Activated CD4-positive, alpha-beta memory T cell treated with anti-CD3 and anti-CD28 coated beads, Interleukin-2, amount 10 ng/mL, durations not matched to agents 7 days and 5 days (primary cell): ENCODE results near the gene MFN2. TPM values are rescaled to one million over a fixed set of nuclear protein-coding genes. Genes with fewer than 3 reads are reported as not detected.
"Not testable (repeated sequence)": the region's sequence is repeated elsewhere in the genome, so short reads cannot be mapped to it uniquely, and the experiment has no call there.

Experiments used
- CTCF ChIA-PET: fragments of 350-600 bp; sonication (Branson Sonifier 250); formaldehyde crosslinking; loops from one replicate; lab custom pipeline; 2021; ENCODE audit warnings: antibody characterized with exemption, inconsistent platforms; lab: Charles Lee
- POLR2A ChIA-PET: fragments of 350-600 bp; sonication (Branson Sonifier 250); formaldehyde crosslinking; loops from one replicate; lab custom pipeline; 2021; ENCODE audit warnings: antibody characterized with exemption; lab: Charles Lee
- DNase-seq: peaks from one replicate; pipeline ENCODE4 v3.0.0-alpha.2; 2020
- H3K27ac Mint-ChIP-seq: one replicate; pipeline ENCODE4 v1.8.0; 2021; ENCODE audit warnings: mild to moderate bottlenecking, mixed read lengths
- H3K27me3 Mint-ChIP-seq: one replicate; pipeline ENCODE4 v1.8.0; 2021; ENCODE audit warnings: mixed read lengths
- H3K36me3 Mint-ChIP-seq: one replicate; pipeline ENCODE4 v1.8.0; 2021; ENCODE audit warnings: low read depth, mixed read lengths
- H3K4me1 Mint-ChIP-seq: one replicate; pipeline ENCODE4 v1.8.0; 2021; ENCODE audit warnings: mixed read lengths
- H3K4me3 Mint-ChIP-seq: one replicate; pipeline ENCODE4 v1.8.0; 2021; ENCODE audit warnings: mild to moderate bottlenecking, mixed read lengths
- H3K9me3 Mint-ChIP-seq: one replicate; pipeline ENCODE4 v1.8.0; 2021; ENCODE audit warnings: mixed read lengths
- total RNA-seq, 2 experiments: library from RNA; stranded (reverse); gene quantifications; one replicate each; pipeline ENCODE4 v1.2.3, GENCODE V29; 2021

MFN2 gene
- total RNA-seq, 2 experiments from 2014 or later, result 51.4 to 52.1 TPM

DNA sequence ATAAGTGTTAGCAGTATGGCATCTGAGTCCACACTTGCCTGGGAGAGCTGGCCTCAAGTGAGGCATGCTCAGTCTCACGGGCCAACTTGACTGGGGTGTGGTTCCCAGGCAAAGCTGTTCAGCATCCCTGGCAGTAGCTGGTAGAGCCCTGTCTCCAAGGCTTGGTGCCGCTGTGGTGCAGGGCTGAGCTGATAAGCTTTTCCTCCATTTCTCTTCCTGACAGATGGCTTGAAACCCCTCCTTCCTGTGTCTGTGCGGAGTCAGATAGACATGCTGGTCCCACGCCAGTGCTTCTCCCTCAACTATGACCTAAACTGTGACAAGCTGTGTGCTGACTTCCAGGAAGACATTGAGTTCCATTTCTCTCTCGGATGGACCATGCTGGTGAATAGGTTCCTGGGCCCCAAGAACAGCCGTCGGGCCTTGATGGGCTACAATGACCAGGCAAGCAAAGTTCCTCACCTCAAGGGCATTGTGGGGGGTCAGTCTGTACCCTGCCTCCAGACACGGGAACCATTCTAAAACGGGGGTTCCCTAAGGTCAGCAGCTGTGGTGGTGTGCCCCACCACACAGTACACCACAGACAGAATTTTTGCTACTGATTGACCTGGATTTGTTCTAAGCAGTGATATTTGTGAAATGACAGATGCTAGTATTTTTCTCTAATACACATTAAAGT is 25.4 kb downstream of the MFN2 start:
- no peak for DNase-seq
- H3K36me3 Mint-ChIP-seq, result peaks cover 86% of the 10 kb centered on the region
- H3K27me3 Mint-ChIP-seq, result no peaks in the 10 kb centered on the region
- H3K9me3 Mint-ChIP-seq, result no peaks in the 10 kb centered on the region
- no peak overlapping the region for H3K4me3 Mint-ChIP-seq
- peaks cover 33% of the 10 kb centered on the region for H3K4me1 Mint-ChIP-seq
- POLR2A ChIA-PET, result interaction anchor here (1.0 to 3.8 kb wide), 4 partner anchors 13 to 97 kb away, joined by 3 to 30 read pairs (median 4); no protein-coding TSS in a partner anchor
- CTCF ChIA-PET, result interaction anchor here (1.1 kb wide), 1 partner anchor 27 kb away, joined by 3 read pairs; no protein-coding TSS in a partner anchor
- H3K27ac Mint-ChIP-seq, result peak overlapping the region; percentile 52

DNA sequence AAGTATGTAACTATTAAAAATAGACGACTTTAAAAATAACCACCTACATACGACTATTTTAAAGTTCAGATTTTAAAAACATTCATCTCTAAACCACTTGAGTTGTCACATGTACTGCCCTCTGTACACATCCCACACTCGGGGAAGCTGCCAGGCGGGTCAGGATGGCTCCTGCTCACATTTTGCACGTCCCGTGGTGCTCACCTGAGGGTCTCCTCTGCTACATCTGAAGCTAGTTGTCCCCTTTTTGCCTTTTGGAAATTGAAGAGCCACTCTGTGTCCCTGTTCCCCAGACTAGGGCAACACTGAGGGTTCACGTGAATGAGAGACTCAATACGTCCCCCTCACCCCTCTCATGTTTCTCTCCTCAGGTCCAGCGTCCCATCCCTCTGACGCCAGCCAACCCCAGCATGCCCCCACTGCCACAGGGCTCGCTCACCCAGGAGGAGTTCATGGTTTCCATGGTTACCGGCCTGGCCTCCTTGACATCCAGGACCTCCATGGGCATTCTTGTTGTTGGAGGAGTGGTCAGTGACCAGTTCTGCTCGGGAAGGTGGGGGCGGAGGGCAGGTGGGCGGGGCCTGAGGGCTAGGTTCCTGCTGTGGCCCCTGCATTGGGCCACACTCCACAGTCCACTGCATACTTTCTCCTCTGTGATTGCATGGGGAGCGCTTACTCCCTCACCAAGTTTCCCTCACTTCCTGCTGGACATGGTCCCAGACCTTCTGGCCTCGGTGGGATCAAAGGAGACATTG is 26.1 kb downstream of the MFN2 start:
- Mint-ChIP-seq H3K4me3 (no peak overlapping the region), H3K9me3 (no peaks in the 10 kb centered on the region), H3K4me1 (peaks cover 35% of the 10 kb centered on the region), H3K27ac (no peak overlapping the region), H3K27me3 (no peaks in the 10 kb centered on the region), H3K36me3 (peaks cover 92% of the 10 kb centered on the region)
- ChIA-PET POLR2A (interaction anchor here (1.0 to 3.8 kb wide), 3 partner anchors 12 to 98 kb away, joined by 3 to 30 read pairs (median 4); no protein-coding TSS in a partner anchor), CTCF (interaction anchor here (0.6 kb wide), 1 partner anchor 140 kb away, joined by 4 read pairs; no protein-coding TSS in a partner anchor)
- DNase-seq, result no peak

DNA sequence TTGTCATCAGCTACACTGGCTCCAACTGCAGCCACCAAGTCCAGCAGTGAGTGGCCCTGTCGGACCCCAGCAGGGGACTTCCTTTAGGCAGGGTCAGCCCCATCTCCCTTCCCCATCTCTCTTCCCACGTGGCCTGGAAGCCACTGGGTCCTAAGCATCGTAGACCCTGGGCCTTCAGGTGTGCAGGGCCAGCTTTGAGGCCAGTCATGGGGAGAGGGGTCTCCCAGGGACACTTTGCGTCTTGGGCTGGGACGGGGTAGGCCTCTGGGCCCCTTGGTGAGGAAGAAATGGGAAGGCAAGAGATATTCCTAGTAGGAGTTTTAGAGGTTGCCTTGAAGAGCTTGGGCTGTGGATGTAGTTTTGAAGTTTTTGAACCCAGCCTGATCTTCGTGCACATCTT is 27.0 kb downstream of the MFN2 start:
- H3K9me3 Mint-ChIP-seq, result no peaks in the 10 kb centered on the region
- CTCF ChIA-PET, result no interaction called here
- H3K27ac Mint-ChIP-seq, result no peak overlapping the region
- no peaks in the 10 kb centered on the region for H3K27me3 Mint-ChIP-seq
- POLR2A ChIA-PET, result interaction anchor here (0.9 kb wide), 1 partner anchor 99 kb away, joined by 3 read pairs; no protein-coding TSS in a partner anchor
- DNase-seq, result no peak
- peaks cover 38% of the 10 kb centered on the region for H3K4me1 Mint-ChIP-seq
- no peak overlapping the region for H3K4me3 Mint-ChIP-seq
- peaks cover 92% of the 10 kb centered on the region for H3K36me3 Mint-ChIP-seq

DNA sequence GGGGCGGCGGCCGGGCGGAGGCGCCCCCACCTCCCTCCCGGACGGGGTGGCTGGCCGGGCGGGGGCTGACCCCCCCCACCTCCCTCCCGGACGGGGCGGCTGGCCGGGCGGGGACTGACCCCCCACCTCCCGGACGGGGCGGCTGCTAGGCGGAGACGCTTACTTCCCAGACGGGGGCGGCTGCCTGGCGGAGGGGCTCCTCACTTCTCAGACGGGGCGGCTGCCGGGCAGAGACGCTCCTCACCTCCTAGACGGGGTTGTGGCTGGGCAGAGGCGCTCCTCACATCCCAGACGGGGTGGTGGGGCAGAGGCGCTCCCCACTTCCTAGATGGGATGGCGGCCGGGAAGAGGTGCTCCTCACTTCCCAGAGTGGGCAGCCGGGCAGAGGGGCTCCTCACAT is 28.1 kb downstream of the MFN2 start:
- POLR2A ChIA-PET, H3K27ac Mint-ChIP-seq, DNase-seq, CTCF ChIA-PET, H3K27me3 Mint-ChIP-seq, H3K4me3 Mint-ChIP-seq, H3K9me3 Mint-ChIP-seq: not testable (repeated sequence)
- Mint-ChIP-seq H3K4me1 (peaks cover 48% of the 10 kb centered on the region), H3K36me3 (peaks cover 92% of the 10 kb centered on the region)

DNA sequence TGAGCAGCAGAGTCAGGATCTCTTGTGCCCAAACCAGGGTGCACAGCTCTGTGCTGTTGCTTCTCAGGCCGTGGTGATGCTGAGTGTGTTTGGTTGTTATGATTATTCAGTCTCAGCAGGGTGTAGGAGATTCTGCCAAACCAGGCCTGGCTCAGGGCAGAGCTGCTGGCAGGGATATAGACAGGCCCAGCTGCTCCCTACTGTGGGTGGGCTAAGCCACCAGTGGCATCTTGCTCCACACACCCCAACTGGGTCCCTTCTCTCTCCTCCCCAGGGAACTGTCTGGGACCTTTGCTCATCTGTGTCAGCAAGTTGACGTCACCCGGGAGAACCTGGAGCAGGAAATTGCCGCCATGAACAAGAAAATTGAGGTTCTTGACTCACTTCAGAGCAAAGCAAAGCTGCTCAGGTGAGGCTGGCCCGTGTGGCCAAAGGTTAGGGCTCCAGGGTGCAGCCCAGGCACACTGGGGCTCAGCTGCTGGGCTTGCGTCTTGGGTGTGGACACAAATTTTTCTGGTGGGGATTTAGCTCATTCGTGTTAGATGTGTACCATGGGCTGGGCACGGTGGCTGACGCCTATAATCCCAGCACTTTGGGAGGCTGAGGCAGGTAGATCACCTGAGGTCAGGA is 29.2 kb downstream of the MFN2 start:
- Mint-ChIP-seq H3K4me3 (no peak overlapping the region), H3K9me3 (no peaks in the 10 kb centered on the region), H3K27me3 (no peaks in the 10 kb centered on the region), H3K36me3 (peaks cover 87% of the 10 kb centered on the region), H3K4me1 (peaks cover 55% of the 10 kb centered on the region), H3K27ac (no peak overlapping the region)
- POLR2A ChIA-PET, result interaction anchor here (1.8 to 6.5 kb wide), 2 partner anchors 9 to 101 kb away, joined by 4 to 66 read pairs; no protein-coding TSS in a partner anchor
- CTCF ChIA-PET, result interaction anchor here (0.6 to 1.9 kb wide), 2 partner anchors 9 to 263 kb away, joined by 3 to 6 read pairs; partner anchors contain the start of gene MIIP
- no peak for DNase-seq

DNA sequence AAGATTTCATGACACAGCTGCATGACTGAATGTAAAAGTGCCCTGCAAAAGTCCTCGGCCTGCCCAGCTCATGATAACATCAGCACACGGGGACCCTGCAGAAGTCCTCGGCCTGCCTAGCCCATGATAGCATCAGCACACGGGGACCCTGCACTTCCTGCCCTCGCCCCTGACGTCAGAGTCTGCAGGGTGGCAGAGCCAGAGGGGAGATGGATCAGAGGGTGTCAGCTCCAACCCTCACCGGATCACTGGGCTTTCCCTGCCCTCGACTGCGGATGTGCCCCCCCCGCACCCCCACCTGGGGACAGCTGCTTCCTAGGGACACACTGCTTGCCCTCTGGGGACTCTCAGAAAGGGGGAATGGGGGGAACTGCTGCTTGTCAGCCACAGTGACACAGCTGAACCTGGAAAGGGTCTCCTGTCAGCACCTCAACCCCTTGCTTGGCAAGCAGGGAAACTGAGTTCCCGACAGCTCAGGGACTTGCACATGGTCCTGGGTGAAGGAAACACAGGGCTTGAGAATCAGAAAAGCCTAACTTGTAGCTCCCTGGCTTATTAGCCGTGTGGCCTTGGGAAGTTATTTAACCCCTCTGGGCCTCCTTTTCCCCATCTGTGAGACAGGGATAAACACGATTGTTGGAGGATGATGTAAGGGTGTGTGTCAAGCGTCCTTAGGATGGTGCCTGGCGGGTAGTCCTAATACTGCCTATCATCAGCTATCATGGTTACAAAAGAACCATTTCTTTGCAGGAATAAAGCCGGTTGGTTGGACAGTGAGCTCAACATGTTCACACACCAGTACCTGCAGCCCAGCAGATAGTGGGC is 30.7 kb downstream of the MFN2 start:
- peaks cover 75% of the 10 kb centered on the region for H3K36me3 Mint-ChIP-seq

DNA sequence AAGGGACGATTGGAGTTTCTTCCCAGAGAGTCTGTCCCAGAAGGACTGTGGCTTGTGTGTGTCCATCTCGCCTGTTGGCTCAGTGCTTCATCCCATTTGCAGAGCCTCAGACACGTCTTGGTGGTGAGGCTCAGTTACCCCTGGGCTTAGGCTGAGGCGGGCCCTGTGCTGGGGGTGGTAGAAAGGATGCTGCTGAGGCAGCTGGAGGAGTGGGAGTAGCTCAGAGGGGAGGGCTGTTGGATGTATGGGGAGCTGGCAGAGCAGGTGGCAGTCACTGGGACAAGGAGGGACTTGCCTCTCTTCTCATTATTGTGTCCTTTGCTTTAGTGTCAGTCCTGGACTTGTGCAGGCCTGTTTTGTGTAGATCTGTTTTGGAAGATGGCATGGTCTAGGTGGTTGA is 31.8 kb downstream of the MFN2 start:
- H3K4me1 Mint-ChIP-seq, result peaks cover 57% of the 10 kb centered on the region
- H3K9me3 Mint-ChIP-seq, result no peaks in the 10 kb centered on the region
- H3K4me3 Mint-ChIP-seq, result no peak overlapping the region
- ChIA-PET CTCF (interaction anchor here (1.4 kb wide), 1 partner anchor 13 kb away, joined by 3 read pairs; no protein-coding TSS in a partner anchor), POLR2A (interaction anchor here (0.6 to 6.5 kb wide), 2 partner anchors 52 to 103 kb away, joined by 3 to 66 read pairs; no protein-coding TSS in a partner anchor)
- H3K36me3 Mint-ChIP-seq, result peaks cover 68% of the 10 kb centered on the region
- H3K27me3 Mint-ChIP-seq, result no peaks in the 10 kb centered on the region
- no peak for DNase-seq
- peak overlapping the region; percentile 95 for H3K27ac Mint-ChIP-seq

More for the DNA sequence above, 30.7 kb downstream of the MFN2 start:
- CTCF ChIA-PET, result interaction anchor here (1.4 to 1.9 kb wide), 2 partner anchors 8 to 12 kb away, joined by 3 to 6 read pairs; partner anchors contain the start of gene MIIP
- H3K4me3 Mint-ChIP-seq, result no peak overlapping the region
- no peaks in the 10 kb centered on the region for H3K27me3 Mint-ChIP-seq
- H3K4me1 Mint-ChIP-seq, result peaks cover 52% of the 10 kb centered on the region
- no peaks in the 10 kb centered on the region for H3K9me3 Mint-ChIP-seq
- POLR2A ChIA-PET, result interaction anchor here (0.8 to 6.5 kb wide), 4 partner anchors 8 to 102 kb away, joined by 3 to 66 read pairs (median 4); partner anchors contain the start of gene MFN2
- peak overlapping the region; percentile 95 for H3K27ac Mint-ChIP-seq
- no peak for DNase-seq

DNA sequence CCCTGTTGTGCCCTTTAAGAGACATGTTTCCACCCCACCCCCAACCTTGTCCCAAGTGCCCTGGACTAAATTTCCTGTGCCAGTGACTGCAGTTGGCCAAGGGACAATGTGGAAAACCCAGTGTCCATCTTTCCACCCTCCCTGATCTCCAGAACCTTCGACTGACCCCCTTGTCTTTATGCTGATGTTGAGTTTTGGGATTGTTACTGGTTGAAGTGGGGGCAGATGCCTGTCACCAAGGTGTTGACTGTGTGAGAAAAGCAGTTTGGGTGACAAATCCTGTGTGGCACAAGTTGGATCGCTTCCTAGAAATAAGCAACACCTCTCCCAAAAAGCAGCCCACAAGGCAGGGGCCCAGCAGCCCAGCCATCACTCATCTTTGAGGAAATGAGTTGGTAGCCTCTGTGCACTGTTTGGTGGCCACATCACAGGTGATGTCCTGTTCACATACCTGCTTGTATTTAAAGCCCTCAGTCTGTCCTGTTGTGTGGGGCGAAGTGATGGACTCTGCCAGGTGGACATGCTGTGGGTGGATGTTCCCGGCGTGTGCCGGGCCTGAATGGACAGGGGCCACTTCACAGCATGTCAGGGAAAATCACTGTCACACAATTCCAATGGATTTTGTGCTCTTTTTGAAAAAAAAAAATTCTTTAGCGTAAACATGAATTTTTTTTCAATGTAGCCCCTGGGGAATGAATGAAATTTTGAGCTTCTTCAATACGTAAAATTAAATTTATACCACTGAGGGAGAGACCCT is 32.5 kb downstream of the MFN2 start:
- Mint-ChIP-seq H3K9me3 (no peaks in the 10 kb centered on the region), H3K27me3 (no peaks in the 10 kb centered on the region), H3K36me3 (peaks cover 61% of the 10 kb centered on the region), H3K4me1 (peaks cover 58% of the 10 kb centered on the region), H3K4me3 (no peak overlapping the region), H3K27ac (peak overlapping the region; percentile 95)
- CTCF ChIA-PET, result interaction anchor here (1.4 kb wide), 1 partner anchor 14 kb away, joined by 3 read pairs; no protein-coding TSS in a partner anchor
- DNase-seq, result peak; percentile 38
- POLR2A ChIA-PET, result interaction anchor here (0.6 to 6.5 kb wide), 6 partner anchors 9 to 605 kb away, joined by 3 to 66 read pairs (median 3); partner anchors contain the start of genes DHRS3 and MFN2

DNA sequence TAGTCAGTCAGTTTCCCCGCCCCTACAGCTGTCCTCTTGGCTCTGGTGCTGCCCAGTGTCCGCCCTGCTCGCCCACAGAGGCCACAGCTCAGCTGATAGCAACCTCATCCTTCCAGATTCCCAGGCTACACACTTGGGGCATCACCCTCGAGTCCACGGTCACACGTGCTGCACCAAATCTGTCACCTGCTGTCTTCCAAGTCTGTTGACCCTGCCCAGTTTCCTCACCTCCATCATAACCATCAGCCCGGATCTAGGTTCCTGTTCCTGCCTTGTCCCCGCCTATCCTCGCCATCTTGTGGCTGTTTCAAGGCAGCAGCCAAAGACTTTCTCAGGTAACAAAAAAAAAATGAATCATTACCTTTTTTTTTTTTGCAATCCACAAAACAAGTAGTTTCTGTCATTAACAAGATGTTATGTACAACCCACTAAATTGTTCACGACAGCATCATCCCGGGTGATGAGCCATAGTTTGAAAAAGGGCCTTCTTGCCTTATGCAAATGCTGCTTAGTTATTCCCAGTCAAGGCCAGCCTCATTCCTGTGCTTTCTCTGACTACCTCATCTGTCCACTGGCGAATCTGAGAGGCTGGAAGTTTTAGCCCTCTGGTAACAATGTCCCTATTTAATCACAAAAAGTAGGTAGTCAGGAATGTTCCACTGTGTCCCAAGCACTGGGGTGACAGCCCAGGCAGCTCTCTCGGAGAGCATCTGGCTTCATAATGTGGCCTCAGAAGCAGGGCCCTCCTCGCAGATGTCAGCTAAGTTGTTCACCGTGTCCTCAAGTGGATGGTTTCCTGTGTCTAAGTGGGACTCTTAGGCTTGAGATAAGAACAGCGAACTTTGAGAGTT is 34.1 kb downstream of the MFN2 start:
- DNase-seq, result peak; percentile 46
- Mint-ChIP-seq H3K4me3 (peak overlapping the region; percentile 25), H3K4me1 (peaks cover 65% of the 10 kb centered on the region), H3K9me3 (no peaks in the 10 kb centered on the region), H3K36me3 (peaks cover 53% of the 10 kb centered on the region), H3K27me3 (no peaks in the 10 kb centered on the region), H3K27ac (peak overlapping the region; percentile 95)
- ChIA-PET CTCF (no interaction called here), POLR2A (interaction anchor here (6.5 kb wide), 1 partner anchor 105 kb away, joined by 66 read pairs; no protein-coding TSS in a partner anchor)

DNA sequence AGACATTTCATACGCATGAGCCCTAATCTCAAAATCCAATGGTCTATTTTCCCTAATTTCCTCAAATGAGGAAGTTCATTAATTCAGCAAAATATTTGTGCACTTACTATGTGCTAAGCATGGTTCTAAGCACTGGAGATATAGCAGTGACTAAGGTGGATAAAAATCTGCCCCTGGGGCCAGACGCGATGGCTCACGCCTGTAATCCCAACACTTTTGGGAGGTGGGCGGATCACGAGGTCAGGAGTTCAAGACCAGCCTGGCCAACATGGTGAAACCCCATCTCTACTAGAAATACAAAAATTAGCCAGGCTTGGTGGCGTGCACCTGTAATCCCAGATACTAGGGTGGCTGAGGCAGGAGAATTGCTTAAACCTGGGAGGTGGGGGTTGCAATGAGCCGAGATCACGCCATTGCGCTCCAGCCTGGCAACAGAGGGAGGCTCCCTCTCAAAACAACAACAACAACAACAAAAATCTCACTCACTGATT is 34.8 kb downstream of the MFN2 start:
- POLR2A ChIA-PET, result interaction anchor here (6.5 kb wide), 1 partner anchor 106 kb away, joined by 66 read pairs; no protein-coding TSS in a partner anchor
- no peaks in the 10 kb centered on the region for H3K27me3 Mint-ChIP-seq
- CTCF ChIA-PET, result no interaction called here
- H3K9me3 Mint-ChIP-seq, result no peaks in the 10 kb centered on the region
- H3K4me1 Mint-ChIP-seq, result peaks cover 65% of the 10 kb centered on the region
- DNase-seq, result no peak
- peaks cover 50% of the 10 kb centered on the region for H3K36me3 Mint-ChIP-seq
- peak overlapping the region; percentile 95 for H3K27ac Mint-ChIP-seq
- no peak overlapping the region for H3K4me3 Mint-ChIP-seq
